Measurements from ENCODE around the gene SYNPO2.
"Not testable (repeated sequence)": the region's sequence is repeated elsewhere in the genome, so short reads cannot be mapped to it uniquely, and the experiment has no call there.

SYNPO2 gene

DNA sequence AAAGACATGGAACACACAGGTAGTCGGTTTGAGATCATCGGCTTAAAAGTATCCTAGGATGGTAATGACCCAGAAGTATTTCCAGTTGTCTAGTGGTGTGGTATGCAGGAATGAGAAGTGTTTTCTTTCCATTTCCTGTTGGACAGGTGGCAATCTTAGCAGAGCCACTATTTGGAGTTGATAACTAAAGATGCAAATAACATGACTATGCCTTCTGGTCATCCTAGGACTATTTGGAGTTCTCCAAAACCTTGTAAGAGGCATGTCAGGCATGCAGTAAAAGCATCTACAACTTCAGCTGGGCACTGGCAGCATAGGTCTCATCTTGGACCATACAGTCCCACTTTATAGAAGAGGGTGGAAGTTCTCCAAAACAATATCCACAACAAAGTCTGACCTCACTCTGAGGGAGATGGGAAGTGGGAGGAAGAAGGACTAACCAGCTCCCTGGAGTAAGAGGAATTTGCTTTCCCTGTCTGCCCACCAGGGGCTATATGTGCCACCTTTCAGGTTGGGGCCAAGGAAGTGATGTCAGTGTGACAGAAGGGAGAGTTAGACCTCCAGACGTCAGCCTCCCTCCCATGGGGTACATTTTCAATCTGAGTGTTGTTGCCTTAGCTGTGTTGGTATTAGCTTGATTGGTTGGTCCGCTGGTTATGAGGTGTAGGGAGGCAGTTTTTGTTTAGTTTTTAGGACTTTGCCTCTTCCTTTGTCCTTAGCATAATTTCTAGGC is 145.8 kb downstream of the SYNPO2 start:
- DNase-seq, result no peak

DNA sequence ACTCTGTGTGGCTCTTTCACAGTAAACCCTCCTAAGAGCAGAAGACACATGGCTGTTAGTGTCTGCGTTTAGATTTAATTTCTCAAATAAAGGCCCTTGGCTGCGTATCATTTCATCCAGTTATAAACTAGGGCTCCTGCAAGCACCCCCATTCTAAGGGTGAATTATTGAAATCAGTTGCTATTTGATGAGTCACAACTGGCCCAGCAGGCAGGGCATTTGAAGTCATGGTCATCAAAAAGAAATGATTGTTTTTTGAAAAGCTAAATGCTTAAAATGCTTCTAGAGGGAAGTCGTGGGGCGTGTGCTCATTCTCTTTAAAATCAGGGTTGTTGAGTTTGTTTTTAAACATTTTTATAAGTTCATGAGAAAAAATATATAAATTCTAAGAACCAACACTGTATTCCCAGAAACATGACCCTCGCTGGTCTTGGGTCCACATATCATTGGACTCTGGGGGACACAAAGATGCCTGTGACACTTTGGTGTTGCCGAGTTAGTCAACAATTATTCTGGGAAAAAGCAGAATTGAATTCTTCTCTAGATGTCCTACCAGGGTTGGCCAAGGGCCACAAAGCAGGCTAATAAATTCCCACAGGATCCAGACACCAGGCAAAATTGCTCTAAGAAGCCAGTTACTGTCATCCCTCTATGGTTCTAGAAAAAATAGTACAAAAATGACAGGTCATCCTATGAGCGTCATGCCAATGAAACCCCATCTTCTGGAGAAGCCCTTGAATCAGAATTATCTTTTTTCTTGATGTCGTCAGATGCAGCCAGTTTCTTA is 147.5 kb downstream of the SYNPO2 start:
- no peak for DNase-seq

DNA sequence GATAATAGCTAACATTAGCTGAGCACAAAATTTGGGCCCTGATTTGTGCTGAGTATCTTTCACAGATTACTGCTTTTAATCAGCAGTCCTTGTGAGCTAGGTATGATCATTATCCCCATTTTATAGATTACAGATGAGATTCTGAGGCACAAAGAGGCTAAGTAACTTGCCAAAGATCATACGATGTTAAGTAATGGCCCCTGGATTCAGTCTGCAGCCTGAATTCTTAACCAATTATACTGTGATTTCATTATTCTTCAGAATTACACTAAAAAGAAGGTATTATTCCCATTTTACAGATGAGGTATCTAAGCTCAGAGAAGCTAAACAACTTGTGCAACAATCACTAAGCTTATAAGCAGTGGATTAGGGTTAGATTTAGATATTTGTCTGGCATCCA is 149.1 kb downstream of the SYNPO2 start:
- no peak for DNase-seq

DNA sequence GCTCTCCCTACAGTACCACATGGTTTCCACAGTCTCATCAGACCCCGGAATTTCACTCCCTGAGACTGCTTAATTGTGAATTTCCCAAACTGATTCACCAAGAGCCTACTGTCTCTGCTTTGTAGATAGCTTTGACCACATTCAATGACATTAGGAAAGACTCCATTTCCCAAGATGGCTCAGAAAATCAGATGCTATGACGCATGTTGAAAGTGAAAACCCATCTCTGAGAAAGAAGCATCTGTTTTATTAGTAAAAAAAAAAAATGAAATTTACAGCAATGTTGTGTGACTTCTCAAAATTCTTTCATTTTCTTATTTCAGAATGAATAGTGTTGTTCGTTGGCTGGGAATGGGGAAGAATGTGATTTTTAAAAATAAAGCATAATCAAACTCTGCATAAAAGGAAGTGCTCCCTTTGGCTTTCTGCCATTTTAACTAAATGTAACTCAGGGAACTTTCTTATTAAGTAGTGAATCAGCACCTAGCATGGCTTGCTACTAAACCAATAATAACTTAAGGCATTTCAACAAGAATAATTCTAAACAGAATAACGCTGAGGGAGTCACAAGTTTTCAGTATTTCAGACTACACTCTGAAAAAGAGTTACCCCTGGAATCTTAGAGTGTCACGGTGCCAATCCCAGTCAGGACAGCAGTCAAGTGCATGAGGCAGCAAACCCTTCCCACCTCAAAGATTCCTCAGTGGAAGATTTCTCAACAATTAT is 149.6 kb downstream of the SYNPO2 start:
- DNase-seq, result no peak

DNA sequence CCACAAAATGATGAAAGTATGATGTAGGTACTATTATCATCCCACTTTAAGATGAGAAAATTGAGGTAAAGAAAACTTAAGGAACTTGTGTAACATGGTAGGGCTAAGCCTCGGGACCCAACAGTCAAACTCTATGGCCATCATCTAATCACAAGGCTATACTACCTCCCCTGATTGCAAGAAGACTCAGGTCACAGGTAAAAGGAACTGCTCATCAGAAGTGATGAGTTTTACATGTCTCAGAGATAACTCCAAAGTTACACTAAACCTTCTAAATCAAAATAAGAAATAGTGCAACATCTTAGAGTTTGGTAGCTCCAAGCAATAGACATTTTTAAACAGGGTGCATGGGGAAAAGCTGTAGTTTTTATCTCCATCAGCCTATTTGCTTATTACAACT is 150.5 kb downstream of the SYNPO2 start:
- DNase-seq, result no peak

DNA sequence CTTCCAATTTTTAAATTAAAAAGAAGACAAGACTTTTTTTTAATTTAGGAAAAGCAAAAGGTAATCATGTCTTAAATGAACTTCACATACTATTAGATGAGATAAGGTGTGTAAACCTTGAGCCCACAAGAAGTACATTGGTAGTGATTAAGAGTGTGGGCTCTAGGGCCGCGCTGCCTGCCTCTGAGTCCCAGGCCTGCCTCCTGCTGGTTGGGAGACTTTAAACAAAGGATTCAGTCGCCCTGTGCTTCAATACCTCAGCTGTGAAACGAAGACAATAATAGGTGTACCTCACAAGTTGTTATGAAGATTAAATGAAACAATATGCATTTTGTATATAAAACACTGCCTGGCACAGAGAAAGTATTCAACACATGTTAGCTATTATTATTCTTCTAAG is 151.1 kb downstream of the SYNPO2 start:
- DNase-seq, result no peak

DNA sequence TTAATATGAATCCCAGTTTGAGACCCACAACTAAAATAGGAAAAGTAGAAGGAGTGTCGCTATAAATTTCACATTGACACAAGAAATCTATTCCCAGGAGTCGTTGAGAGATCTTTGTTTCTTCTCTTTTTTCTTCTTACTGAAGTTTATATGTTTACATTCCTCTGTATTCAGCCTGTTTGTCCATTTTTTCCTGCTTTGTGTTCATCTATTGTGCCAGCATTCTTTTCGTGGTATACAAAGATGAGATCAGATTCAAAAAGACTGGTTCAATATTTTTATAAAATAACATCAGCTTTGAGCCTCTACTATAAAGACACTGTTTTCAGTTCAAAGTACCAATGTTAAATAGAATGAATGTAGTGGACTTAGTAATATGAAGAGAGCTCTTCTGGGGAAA is 151.6 kb downstream of the SYNPO2 start:
- DNase-seq, result no peak

DNA sequence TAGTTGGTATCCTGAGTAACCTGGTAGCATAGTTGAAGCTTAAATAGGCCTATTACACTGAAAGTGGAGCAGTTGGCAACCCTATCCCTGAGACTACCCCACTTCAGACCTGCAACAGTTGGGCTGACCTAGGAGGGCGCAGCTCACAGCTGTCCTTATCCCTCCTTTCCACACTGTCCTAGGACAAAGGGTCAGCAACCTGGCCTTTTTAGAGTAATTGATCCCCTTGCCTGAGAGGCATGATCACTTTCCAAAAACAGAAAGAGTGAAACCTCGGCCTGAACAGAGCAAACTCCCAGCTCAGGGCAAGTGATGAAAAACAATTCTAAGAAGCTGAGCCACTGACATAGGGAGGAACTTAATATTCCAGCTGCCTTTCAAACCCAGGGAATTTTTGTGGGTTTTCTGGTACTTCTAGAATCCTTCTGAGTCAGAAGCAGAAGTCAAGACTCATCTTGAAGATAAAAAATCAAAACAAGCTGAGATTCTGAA is 152.1 kb downstream of the SYNPO2 start:
- DNase-seq, result no peak

DNA sequence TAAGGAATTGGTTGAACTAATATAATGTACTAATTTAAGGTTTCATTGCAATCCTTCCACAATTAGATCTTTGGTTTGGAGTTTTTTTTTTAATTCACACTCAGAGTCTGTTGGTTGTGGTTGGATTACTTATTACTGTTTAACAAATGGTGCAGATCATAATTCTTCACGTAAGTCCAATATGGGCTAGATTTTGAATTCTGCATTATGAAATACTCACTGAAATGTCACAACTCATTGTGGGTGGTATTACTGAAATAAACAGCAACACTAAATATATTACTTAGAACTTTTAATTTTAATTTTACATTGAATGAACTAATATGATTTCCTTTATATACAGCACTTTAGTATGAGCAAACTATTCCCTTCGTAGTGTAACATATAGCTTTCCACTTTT is 152.7 kb downstream of the SYNPO2 start:
- DNase-seq, result no peak

DNA sequence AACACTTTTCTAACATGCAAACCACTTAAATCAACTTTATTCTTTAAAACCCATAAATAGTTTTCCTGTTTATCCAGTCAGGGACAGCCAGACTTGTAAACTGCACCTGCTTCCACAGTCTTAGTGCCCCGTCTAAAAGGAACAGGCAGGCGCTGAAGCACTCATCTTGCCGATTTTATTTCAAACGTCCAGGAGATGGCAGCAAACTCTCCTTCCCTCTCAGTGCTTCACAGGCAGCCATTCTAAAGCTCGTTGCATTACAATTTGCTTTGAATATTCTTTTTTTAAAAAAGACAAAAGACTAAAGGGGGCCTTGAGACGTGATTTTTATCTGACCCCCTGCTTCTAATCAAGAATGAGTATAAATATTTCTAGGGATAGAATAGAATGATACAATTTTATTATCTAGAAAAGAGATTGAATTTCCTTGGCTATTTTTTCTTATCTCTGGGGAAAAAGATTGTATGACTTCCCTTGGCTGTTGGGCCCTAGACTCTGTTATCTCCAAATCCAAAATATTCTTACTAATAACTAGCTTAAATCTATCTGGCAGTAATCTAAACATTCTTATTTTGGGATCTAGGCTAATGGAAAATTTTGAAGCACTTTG is 153.4 kb downstream of the SYNPO2 start:
- no peak for DNase-seq

DNA sequence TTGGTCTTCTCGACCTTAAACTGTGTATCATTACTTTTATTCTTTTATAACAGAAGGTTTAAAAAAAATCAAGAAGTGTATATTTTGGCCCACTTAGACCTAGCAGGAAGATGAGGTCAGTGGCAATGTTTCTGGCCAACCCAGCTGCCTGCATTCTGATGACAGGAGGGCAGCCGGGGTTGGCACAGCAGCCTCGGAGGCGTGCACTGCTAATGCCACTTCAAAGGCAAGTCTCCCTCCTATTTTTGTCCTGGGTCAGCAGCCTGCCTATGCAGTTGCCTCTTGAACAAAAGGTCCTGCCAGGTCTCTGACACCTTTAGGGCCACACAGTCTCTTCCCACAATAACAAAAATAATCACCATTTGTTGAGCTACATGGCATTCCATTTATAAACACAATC is 157.6 kb downstream of the SYNPO2 start:
- no peak for DNase-seq

DNA sequence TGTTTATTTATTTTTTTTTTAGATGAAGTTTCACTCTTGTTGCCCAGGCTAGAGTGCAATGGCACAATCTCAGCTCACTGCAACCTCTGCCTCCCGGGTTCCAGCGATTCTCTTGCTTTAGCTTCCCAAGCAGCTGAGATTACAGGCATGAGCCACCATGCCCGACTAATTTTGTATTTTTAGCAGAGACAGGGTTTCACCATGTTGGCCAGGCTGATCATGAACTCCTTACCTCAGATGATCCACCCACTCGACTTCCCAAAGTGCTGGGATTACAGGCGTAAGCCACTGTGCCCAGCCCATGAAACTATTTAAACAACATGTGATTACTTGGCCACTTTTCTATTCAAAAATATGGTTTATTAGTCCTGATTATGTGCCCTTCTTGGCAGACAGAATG is 158.4 kb downstream of the SYNPO2 start:
- not testable (repeated sequence) for DNase-seq

DNA sequence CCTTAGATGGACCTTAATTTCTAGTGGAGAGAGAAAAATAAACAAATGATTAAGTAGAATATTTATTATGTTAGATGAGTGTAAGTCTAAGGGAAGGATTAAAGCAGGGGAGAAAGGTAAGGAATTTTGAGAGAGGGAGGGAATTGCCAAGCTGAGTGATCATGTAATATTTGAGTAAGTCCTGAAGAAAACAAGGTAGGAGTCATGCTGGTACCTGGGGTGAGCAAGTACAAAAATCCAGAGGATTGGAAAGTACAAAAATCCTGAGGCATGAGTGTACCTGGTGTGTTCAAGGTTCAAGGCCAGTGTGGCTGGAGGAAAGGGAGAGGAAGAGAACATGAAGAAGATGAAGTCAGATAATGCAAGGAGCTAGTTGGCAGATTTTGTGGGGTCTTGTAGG is 159.8 kb downstream of the SYNPO2 start:
- DNase-seq, result no peak

DNA sequence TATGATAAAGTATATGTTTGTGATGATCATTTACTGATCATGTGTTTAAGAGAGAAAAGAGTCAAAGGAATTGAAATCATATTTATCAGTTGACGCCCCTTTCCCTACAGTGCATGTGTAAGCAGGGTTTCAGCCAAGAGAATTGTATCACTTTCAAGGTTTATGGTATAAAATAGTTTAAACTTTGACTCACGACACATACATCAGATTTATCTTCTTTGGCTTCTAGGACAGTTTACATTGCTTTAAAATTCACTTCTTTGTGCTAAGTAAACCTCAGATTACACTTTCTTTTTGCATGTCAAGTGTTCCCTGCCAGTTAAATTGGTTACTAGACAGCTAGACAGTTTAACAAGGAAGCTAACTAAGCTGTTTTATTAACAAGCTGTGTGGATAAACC is 160.7 kb downstream of the SYNPO2 start:
- DNase-seq, result no peak

DNA sequence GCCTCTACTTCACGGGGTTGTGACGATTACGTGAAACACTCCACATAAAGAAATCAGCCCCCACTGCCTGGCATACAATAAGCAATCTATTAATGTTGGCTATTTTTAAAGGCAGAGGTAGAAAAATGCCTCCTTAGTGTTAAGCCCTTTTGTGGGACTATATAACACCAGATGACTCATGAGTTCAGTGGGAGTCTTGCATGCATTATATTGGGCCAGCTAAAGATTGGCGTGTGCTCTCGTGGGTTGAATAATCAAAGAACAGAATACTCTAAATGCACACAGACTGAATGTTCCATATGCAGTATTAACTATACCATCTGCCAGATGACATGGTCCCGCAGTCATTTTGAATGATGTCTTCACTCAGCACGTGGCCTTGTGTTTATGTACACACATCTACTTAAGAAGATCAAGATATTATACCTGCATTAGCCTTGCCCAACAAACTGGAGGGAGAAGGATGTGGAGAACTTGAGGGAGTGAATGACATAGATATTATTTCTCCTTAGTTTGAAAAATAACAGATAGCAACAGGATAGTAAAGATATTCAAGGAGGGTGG is 162.0 kb downstream of the SYNPO2 start:
- no peak for DNase-seq

DNA sequence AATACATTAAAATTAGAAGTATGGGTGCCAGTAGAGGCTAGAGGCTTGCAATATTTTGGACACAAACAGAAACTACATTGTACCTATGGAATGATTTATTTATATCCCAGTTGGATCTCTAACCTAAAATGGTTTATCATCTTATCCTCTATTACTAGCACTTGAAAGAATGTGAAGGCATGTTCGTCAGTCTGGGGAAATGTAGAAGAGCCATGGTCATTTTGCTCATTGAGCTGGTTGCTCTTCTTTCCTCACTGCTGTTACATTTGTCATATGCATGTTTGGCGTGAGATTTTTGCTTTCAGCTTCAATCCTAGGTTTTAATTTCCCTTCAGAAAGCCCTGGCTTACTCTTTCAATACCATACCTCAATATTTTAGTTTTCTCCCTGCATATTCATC is 164.6 kb downstream of the SYNPO2 start:
- no peak for DNase-seq

DNA sequence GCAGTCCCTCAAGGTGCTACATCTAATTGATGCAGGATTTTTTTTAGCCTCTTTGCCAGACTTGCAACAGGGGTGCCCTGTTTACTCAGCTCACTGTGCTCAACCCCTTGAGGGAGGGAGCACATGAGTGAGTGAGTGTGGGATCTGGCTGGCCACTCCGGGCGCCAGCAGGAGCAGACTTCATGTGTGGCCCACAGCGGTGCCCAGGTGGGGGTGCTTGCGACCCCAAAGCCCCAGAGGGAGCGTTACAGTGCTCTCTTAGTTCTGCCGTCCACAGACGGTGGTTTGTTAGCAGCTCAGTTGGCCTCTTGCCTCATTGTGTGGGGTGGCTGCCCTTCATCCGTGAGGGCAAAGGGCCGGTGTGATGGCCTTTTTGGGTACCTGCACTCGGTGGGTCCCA is 165.3 kb downstream of the SYNPO2 start:
- DNase-seq, result no peak

DNA sequence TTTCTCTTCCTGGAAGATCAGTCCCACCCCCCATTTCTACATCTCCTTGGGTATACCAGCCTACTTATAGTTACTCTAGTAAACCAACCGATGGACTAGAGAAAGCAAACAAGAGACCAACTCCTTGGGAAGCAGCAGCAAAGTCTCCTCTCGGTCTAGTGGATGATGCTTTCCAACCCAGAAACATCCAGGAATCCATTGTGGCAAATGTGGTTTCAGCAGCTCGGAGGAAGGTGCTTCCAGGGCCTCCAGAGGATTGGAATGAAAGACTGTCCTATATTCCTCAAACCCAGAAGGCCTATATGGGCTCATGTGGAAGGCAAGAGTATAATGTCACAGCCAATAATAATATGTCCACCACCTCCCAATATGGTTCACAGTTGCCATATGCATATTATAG is 168.8 kb downstream of the SYNPO2 start:
- DNase-seq, result no peak

DNA sequence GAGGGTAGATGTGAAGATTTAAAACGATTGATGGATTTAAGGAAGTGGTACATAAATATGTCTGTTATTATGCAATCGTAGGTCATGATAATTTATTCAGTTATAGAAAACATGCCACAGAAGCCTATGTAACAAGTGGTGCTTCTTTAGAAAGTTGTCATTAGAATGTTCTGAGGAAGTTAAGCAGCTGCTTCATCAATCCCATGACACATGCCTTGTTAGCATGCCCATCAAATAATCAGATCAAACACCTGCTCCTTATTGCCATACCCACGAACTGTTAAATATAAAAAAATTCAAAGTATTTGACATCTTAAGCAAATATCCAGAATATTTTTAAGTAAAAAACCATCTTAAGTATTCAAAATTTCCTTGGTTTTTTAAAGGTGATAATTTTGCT is 170.6 kb downstream of the SYNPO2 start:
- DNase-seq, result no peak

DNA sequence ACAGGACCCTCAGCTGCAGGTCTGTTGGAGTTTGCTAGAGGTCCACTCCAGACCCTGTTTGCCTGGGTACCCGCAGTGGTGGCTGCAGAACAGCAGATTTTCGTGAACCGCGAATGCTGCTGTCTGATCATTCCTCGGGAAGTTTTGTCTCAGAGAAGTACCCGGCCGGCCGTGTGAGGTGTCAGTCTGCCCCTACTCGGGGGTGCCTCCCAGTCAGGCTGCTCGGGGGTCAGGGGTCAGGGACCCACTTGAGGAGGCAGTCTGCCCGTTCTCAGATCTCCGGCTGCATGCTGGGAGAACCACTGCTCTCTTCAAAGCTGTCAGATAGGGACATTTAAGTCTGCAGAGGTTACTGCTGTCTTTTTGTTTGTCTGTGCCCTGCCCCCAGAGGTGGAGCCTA is 178.5 kb downstream of the SYNPO2 start:
- not testable (repeated sequence) for DNase-seq

DNA sequence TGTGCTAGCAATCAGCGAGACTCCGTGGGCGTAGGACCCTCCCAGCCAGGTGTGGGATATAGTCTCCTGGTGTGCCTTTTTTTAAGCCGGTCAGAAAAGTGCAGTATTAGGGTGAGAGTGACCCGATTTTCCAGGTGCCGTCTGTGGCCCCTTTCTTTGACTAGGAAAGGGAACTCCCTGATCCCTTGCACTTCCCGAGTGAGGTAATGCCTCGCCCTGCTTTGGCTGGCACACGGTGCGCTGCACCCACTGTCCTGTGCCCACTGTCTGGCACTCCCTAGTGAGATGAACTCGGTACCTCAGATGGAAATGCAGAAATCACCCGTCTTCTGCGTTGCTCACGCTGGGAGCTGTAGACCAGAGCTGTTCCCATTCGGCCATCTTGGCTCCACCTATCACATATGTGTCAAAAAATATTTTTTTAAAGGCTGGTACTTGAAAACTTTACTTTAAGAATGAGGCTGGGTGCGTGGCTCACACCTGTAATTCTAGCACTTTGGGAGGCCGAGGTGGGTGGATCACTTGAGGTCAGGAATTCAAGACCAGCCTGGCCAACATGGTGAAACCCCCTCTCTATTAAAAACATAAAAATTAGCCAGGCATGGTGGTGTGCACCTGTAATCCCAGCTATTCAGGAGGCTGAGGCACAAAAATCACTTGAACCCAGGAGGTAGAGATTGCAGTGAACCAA is 179.2 kb downstream of the SYNPO2 start:
- DNase-seq, result not testable (repeated sequence)

DNA sequence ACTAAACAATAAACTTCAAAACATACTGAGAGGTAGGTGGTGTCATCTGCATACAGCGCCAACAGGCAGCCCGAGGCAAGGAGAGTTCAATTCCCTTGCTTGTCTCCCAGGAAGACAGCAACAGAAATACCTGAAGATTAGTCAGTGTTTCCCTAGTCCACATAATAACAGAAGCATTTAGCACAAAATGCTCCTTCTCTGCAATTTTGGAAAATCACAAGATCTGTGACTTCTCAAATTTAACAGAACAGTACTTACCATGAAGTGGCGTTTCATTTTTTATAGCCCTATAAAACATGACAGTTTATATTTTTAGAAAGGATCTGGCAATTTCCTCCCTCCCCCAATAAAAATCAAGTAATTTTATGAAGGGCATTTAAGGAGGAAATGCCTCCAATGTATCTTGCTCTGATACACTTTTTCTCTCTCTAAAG is 179.9 kb downstream of the SYNPO2 start:
- no peak for DNase-seq

Data from cerebellar nuclear complex (tissue), 1 donor.